ENCODE results near the gene ASCC1. TPM values are rescaled to one million over a fixed set of nuclear protein-coding genes. Genes with fewer than 3 reads are reported as not detected.

The ASCC1 gene
- total and polyA plus RNA-seq, 2 of the 13 experiments (the other 11 are each of a cell fraction or from before 2014, with no cell fraction given) = 21.6 to 30.1 TPM

GRCh38 chr10:72248468-72249151 lies 32.5 kb upstream of the ASCC1 start (continued):
- TF ChIP-seq ARNTL (CRISPR knock-in tag; IDR thresholded peaks at IDR 0.05) (peak; percentile 19; the same call in 1 of the 2 replicates), CHCHD3 (CRISPR knock-in tag; IDR thresholded peaks at IDR 0.05) (no peak), ZNF337 (CRISPR knock-in tag; IDR thresholded peaks at IDR 0.05; ENCODE audit: borderline replicate concordance, low read depth) (peak; percentile 50; the same call in 1 of the 2 replicates), DZIP1 (CRISPR knock-in tag; IDR thresholded peaks at IDR 0.05) (no peak), ZIK1 (CRISPR knock-in tag; IDR thresholded peaks at IDR 0.05; ENCODE audit: borderline replicate concordance, low read depth) (peak; percentile 17; the same call in 1 of the 2 replicates), PLRG1 (conservative IDR thresholded peaks at IDR 0.05) (no peak), ZNF614 (CRISPR knock-in tag; IDR thresholded peaks at IDR 0.05; ENCODE audit: borderline replicate concordance) (peak; percentile 58; the same call in 1 of the 2 replicates), ZNF558 (CRISPR knock-in tag; IDR thresholded peaks at IDR 0.05; ENCODE audit: borderline replicate concordance) (no peak), TOPORS (CRISPR knock-in tag; IDR thresholded peaks at IDR 0.05) (no peak), SMAD3 (CRISPR knock-in tag; IDR thresholded peaks at IDR 0.05) (no peak), ZNF20 (CRISPR knock-in tag; IDR thresholded peaks at IDR 0.05) (no peak), ZNF761 (CRISPR knock-in tag; conservative IDR thresholded peaks at IDR 0.05) (no peak), SP1 (IDR thresholded peaks at IDR 0.05) (no peak), SP1 (CRISPR knock-in tag; IDR thresholded peaks at IDR 0.05) (peak; percentile 41; the same call in 1 of the 2 replicates), SRY (CRISPR knock-in tag; IDR thresholded peaks at IDR 0.05) (no peak), FOXC1 (CRISPR knock-in tag; IDR thresholded peaks at IDR 0.05; ENCODE audit: borderline replicate concordance) (peak; percentile 44; the same call in 1 of the 2 replicates), SRF (IDR thresholded peaks at IDR 0.05; ENCODE audit: low read depth, low read length) (no peak), ZNF317 (CRISPR knock-in tag; IDR thresholded peaks at IDR 0.05) (no peak), JUND (CRISPR knock-in tag; IDR thresholded peaks at IDR 0.05) (no peak), FOXM1 (CRISPR knock-in tag; IDR thresholded peaks at IDR 0.05) (no peak), ATM (IDR thresholded peaks at IDR 0.05; ENCODE audit: borderline replicate concordance) (no peak), TRAFD1 (CRISPR knock-in tag; IDR thresholded peaks at IDR 0.05; ENCODE audit: borderline replicate concordance) (no peak)

Data from HepG2 (cell line).